Fibroblast of the conjunctiva (primary cell): Measurements from ENCODE around the gene COL11A2.

Experiments used
- DNase-seq: peaks from one replicate; pipeline ENCODE4 v3.0.0-alpha.2; 2010; ENCODE audit warnings: low read depth

The COL11A2 gene

DNA sequence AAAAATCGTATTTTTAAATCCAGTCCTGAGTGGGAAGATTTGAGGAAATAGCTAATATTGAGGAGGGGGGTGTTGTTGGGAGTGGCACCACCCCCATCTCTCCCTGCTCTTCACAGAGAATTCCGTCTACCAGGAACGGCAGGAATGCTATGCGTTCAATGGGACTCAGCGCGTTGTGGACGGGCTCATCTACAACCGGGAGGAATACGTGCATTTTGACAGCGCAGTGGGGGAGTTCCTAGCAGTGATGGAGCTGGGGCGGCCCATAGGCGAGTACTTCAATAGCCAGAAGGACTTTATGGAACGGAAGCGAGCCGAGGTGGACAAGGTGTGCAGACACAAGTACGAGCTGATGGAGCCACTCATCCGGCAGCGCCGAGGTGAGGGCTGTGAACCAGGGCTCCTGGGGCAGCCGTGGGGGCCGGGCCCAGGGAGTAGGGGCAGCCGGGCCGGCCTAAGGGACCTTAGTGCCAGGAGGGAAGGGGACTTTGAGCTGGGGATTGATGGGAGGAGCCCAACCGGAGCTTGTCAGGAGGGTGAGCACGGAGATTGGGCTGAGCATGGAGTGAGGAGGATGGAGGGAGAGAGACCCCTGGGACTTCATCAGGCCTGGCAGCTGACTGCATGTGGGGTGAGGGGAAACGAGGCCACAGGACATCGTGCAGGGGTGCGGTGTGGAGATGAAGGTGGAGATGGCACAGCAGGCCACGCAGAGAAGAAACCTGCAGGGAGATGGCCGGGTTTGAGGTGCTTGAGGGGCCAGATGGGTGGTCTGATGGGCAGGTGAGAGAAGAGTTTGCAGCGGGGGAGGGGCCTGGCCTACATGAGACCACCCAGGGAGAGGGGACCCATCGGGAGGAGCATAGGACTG, 75.2 kb downstream of the COL11A2 start:
- no peak for DNase-seq

DNA sequence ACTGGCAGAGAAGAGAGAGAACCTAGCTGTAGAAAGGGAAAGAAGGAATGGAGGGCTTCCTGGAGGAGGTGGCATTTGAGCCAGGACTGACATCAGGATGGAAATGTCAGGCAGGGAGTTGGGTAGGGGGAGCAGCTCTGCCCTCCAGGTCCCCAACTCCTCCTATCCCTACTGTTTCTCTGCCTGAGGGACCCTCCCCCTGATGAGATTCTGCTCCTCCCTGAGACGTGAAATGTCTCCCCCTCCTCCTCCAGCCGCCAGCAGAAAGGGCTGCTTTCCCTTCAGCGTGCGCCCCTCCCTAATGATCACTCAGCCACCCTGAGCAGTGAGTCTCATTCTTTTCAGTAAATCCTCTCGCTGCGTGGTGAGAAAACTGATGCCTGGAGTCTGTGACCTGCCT, 75.8 kb downstream of the COL11A2 start:
- no peak for DNase-seq

GRCh38 chr6:33114406-33114805, 77.9 kb downstream of the COL11A2 start:
- no peak for DNase-seq

GRCh38 chr6:33113755-33114154, 78.5 kb downstream of the COL11A2 start:
- no peak for DNase-seq
